Stimulated activated CD8-positive, alpha-beta memory T cell treated with anti-CD3 and anti-CD28 coated beads, Interleukin-12 subunit alpha, Interleukin-12 subunit beta, amount 100 ng/mL, for 4 hours (primary cell): Measurements from ENCODE around the gene PKP3.

ENCODE experiments used
- DNase-seq: peaks from one replicate; pipeline ENCODE4 v3.0.0-alpha.2; 2020; ENCODE audit warnings: low read depth

Gene PKP3

DNA sequence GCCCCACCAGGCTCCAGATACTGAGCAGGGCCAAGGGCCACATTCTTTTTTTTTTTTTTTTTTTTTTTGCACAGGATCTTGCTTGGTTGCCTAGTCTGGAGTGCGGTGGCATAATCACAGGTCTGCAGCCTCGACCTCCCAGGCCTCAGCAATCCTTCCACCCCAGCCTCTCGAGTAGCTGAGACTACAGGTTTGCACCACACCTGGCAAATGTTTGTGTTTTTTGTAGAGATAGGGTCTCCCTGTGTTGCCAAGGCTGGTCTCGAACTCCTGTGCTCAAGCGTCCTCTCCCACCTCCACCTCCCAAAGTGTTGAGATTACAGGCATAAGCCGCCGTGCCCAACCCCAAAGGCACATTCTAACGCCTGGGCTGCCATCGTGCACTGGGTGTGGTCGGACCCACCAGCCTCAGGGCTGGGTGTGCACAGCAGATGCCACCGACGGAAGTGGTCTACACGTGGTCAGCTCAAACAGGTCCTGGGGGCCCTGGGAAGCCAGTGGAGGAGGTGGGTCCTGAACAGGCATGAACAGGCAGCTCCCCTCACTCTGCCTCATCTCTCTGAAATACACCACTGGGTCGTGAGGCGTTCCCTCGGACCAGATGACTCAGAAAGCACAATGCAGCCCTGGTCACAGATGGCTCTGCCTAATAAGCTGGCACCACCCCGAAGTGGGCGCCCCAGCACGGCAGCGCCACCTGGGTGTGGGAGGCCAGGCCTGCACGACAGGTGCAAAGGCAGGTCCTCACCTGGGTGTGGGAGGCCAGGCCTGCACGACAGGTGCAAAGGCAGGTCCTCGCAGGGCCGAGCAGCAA is 29.9 kb upstream of the PKP3 start:
- no peak for DNase-seq

DNA sequence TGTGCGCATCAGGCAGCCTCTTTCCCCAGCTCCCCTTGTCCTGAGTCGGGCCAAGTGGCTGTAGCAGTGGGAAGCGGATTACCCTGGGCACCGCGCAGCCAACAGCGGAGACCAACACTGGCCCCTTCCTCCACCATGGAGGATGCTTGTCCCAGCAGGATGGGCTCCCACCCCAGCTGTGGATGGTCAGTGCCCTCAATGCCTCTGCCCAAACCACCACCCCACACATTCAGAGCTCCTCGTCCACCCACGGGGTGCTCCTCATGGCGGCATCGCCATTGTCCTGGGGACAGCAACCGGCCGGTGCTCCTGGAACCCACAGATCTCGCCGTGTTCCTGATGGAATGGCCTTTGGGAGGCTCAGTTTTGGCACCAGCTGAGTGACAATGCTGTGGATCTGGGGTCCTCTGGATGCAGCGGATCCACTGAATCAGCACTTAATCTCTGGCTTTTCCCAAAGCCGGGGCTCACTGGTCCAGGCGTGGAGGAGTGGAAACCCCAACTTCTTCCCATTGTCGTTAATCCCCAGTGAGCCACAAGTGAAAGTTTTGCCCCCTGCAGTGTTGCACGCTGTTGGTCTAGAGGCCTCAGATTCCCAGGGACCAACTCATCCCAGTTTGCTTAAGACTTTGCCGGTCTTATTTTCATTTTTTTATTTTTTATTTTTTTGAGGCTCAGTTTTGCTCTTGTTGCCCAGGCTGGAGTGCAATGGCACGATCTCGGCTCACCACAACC is 28.9 kb upstream of the PKP3 start:
- DNase-seq, result no peak

DNA sequence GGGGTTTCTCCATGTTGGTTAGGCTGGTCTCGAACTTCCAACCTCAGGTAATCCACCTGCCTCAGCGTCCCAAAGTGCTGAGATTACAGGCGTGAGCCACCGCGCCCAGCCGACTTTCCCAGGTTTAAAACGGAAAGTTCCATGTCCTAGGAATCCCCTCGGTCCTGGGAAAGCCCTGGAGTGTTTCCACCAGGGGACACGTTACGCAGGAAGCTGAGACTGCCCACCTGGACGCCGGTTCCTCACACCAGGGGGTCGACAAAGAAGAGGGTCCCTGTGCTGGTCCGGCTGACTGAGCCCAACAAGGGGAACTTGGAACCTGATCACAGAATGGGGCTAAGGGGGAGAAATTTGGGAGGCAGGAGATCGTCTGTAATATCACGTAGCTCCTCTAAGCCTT is 28.2 kb upstream of the PKP3 start:
- DNase-seq, result no peak

DNA sequence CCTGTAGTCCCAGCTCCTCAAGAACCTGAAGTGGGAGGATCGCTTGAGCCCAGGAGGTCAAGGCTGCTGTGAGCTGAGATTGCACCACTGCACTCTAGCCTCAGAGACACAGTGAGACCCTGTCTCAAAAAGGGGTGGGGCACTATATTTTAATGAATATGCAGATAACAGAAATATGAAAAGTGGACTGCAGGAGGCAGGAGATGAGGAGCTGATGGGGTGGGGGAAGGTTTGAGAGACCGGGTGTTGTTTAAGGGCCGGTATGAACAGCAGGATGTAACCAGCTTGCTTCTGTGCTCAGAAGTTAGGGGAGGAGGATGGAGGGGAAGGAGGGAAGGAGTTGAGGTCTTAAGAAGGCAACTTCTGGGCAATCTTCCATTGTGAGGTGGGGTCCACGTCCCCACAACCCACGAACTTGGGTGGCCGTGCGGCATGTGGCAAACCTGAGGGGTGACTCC is 26.0 kb upstream of the PKP3 start:
- no peak for DNase-seq

DNA sequence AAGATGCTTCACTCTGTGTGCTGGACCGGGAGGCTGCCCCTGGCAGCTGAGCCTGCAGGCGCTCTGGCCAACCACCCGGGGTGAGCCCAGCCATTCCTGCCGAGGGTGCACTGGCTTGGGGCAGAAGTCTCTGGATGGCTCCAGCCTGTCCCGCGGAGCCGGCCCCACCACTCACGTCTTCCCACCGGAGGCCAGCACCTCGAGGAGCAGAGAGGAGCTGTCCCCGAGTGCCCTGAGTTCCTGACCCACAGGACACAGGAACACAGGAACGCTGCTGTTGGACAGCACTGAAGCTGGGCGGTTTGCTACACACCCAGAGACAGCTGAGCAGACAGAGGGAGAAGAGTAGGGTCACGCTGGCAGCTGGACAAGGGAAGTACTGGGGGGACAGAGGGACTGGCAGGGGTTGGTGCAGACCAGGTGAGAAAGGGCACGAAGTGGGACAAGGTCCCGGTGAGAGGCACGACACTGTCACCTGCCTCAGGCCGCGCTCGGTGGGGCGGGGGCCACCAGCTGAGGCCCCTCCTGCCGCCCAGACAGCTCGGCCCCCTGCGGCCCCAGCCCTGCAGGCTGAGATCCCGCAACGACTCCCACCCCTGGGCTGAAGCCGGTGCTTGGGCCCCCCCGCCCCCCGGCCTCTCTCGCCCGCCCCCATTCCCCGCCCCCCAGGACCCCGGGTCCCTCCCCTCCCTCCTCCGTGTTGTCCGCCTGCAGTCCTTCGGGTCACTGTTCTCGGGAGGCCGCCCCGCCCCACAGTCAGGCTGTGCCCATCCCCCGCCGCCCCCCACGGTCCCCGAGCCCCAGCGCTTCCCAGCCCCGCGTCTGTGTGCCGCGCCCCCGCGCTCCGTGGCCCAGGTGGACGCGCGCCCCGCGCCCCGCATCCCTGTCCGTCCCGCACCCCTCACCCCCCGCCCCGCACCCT is 25.3 kb upstream of the PKP3 start:
- DNase-seq, result no peak

DNA sequence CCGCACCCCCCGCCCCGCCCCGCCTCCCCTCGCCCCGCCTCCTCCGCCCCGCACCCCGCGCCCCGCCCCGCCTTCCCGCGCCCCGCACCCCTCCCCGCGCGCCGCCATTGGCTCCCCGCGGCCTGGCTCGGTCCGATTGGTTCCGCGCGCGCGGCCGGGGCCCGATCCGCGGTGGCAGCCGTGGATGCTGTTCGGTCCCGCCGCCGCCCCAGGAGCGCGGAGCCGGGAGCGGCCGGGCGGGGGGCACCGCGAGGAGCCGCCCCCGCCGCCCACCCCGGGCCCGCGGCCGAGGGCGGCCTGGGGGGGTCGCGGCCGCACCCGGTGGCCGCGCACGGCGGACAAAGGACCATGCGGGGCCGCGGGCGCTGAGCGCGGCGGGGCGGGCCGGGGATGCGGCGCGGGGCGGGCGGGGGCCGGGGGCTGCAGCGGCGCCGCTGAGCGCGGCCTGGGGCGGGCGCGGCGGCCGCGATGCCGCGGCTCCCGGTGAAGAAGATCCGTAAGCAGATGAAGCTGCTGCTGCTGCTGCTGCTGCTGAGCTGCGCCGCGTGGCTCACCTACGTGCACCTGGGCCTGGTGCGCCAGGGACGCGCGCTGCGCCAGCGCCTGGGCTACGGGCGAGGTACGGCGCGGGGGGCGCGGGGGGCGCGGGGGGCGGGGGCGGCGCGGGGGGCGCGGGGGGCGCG is 24.5 kb upstream of the PKP3 start, which contains the start of gene B4GALNT4:
Gene B4GALNT4, plus strand, starts transcription at position 164 of the 683 bp plus-strand sequence. Its CDS starts 305 bp downstream, at position 469.
- no peak for DNase-seq

DNA sequence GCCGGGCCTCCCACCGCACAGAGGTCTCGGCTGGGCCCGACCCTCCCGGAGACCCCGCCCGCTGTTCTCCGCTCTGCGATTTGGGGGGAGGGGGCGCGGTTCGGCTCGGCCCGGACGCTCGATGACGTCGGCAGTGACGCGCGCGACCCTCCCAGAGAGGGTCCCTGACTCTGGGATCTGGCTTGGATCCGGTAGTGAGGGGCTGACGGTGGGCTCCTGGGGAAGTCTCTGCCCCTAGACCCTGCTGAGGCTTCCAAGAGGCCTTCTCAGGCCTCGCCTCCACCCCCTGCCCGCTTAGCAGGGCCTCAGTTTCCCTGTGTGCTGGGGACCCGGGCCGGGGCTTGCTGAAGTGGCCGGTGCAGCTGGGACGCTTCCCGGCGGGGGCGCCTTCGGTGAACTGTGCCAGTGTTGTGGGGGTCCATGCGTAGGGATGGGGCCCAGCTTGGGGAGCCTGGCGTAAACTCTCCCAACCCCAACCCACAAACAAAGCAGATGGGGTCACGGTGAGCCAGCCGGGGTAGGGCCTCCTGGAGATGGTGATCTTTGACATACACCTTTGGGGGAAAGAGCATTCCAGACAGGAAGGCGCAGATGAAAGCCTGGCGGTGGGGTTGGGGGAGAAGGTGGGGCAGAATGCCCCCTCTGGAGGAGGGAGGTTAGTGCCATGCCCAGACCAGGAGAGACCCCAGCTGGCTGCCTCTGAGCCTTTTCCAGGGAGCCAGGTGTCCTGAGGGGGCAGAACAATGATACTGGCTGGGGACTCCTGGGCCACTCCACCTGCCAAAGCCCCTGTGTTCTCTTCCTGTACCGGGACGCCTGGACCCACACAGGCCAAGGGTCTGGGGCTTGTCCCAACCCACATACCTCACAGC is 23.7 kb upstream of the PKP3 start:
- DNase-seq, result no peak

DNA sequence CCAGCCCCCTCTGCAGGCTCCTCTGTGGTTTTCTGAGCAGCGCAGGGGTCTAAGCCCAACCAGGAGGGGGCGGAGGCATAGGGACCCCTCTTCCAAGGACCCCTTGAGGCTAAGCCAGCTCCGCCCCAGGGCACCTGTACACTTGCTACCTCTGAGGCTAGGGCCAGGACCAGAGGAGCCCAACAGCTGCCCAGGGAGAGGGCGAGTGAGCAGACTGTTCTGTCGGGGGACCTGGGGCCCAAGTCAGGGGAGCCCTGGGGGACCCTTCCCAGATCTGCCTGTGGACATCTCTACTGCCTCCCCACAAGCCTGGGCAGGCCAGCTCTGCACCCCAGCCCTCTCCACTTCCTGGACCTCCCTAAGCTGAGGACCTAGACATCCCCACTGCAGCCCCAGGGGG is 23.0 kb upstream of the PKP3 start:
- no peak for DNase-seq

DNA sequence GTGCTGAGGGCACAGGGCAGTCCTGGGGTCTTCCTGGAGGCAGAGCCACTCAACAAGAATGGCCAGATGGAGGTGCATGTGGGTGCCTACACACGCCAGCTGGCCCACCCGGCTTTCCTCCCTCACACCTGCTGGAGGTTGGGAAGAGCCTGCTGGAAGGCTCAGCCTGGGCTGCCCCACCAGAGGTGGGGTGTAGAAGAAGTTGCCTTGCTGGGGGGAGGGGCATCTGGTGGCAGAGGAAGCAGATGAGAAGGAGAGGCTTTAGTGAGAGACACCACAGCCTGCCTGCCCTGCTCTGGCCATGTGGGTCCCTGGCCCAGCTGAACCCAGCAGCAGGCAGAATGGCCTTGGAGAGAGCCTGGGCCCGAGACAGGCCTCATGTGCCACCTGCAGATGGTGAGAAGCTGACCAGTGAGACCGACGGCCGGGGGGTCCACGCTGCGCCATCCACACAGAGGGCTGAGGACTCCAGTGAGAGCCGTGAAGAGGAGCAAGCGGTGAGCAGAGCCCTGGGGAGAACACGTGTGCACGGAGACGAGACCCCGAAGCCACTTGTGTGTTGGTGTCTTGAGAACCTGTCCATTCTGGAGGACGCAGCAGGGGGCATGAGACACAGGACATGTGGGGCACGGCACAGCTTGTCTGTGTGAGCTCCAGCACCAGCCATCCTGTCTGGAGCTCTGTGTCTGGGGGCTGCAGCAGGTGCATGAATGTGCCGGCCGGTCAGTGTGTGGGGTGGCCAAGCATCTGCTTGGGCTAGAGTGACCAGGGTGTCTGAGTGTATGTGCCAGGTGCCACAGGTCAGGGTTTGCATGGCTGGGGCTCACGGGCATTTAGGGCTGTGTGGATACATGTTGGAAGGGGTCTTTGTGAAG is 22.1 kb upstream of the PKP3 start:
- no peak for DNase-seq

DNA sequence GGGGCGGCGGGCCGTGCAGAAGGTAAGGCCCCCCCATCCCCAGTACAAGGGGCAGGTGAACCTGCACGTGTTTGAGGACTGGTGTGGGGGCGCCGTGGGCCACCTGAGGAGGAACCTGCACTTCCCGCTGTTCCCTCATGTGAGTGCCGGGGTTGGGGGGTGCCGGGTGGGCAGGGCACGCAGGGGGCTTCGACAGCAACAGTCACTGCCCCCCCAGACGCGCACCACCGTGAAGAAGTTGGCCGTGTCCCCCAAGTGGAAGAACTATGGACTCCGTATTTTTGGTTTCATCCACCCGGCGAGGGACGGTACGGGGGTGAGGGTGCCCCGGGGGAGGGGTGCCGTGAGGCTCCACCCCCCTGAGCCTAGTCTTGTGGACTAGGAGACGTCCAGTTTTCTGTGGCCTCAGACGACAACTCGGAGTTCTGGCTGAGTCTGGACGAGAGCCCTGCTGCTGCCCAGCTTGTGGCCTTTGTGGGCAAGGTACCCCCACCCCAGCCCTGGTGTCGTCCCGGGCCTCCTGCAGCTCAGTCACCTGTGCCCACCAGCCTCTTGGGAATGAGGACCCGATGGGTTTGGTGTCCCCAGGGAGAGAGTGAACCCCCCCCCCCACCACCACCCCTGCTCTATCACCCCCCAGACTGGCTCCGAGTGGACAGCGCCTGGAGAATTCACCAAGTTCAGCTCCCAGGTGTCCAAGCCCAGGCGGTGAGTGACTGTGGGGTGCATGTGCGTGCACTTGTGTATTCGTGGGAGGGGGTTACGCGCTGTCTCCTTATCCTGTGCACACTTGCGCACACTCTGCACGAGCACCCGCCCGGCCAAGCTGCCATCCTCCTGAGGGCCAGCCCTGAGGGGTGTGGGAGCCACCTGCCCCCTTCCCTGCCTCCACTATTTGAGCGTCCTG is 20.9 kb upstream of the PKP3 start:
- no peak for DNase-seq

DNA sequence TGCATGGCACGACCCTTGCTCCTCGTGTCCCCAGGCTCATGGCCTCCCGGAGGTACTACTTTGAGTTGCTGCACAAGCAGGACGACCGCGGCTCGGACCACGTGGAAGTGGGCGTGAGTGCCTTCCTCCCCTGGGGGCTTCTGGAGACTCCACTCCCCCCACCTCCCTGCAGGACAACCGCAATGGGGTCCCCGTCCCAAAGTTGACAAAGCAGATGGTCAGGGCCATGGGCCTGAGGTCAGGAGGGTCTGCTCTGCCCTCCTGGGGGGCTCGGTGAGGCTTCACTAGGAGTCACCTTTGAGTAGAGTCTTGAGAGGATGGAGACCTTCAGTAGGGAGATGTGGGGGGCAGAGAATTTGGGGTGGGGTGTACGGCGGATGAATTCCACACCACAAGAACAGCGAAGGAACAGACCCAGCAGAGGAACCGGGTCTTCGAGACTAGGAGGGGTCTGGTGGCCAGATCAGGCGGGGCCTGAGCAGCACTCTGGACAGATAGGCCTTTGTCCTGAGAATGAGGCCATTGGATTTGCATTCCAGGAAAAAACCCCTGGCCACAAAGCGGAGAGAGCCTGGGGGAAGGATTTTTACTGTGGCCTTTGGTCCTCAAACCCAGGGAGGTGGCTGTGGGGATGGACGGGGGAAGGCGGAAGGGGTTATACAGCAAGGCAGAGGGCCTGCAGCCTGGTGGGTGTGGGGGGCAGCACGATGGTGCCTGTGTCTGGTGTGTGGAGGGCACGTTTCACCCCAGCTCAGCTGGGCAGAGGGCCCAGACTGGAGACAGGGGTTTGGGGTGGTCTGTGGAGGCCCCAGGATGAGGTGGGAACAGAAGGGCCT is 20.1 kb upstream of the PKP3 start:
- DNase-seq, result no peak

DNA sequence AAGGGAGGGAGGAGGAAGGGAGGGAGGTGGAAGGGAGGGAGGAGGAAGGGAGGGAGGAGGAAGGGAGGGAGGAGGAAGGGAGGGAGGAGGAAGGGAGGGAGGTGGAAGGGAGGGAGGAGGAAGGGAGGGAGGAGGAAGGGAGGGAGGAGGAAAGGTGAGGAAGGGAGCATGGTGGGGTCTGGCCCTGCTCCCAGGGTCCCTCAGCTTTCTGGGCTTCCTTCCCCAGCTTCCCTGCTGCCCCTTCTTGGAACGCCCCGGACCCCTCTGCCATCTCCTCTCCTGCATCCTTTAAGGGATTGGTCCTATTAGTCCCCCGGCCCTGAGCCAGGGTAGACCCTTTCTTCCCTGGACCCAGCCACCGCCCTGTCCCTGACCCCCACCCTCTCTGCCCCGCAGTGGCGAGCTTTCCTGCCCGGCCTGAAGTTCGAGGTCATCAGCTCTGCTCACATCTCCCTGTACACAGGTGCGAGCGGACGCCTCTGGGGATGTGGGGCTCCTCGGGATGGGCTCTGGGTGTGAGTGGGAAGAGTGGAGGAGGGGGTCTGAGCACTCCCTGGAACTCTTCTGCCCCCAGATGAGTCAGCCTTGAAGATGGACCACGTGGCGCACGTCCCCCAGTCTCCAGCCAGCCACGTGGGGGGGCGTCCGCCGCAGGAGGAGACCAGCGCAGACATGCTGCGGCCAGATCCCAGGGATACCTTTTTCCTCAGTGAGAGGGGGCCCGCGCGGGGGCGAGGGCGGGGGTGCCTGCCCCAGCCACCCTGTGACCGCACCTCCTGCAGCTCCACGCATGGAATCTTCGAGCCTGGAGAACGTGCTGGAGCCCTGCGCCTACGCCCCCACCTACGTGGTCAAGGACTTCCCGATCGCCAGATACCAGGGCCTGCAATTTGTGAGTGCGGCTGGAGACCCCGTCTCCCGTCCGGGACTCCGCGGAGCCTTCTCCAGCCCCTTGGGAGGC is 18.7 kb upstream of the PKP3 start:
- DNase-seq, result no peak

DNA sequence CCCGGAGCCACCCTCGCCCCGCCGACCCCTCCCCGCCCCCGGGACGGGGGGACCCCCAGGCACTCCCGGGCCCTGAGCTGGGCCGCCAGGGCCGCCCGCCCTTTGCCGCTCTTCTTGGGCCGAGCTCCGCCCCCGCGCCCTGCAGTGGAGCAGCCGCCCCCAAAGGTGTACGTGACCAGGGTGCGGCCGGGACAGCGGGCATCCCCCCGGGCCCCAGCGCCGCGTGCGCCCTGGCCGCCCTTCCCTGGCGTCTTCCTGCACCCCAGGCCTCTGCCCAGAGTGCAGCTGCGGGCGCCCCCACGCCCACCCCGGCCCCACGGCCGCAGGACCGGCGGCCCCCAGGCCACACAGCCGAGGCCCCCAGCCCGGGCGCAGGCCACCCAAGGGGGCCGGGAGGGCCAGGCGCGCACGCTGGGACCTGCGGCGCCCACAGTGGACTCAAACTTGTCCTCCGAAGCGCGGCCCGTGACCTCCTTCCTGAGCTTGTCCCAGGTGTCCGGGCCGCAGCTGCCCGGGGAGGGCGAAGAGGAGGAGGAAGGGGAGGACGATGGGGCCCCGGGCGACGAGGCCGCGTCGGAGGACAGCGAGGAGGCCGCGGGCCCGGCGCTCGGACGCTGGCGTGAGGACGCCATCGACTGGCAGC is 17.4 kb upstream of the PKP3 start:
- DNase-seq, result no peak

DNA sequence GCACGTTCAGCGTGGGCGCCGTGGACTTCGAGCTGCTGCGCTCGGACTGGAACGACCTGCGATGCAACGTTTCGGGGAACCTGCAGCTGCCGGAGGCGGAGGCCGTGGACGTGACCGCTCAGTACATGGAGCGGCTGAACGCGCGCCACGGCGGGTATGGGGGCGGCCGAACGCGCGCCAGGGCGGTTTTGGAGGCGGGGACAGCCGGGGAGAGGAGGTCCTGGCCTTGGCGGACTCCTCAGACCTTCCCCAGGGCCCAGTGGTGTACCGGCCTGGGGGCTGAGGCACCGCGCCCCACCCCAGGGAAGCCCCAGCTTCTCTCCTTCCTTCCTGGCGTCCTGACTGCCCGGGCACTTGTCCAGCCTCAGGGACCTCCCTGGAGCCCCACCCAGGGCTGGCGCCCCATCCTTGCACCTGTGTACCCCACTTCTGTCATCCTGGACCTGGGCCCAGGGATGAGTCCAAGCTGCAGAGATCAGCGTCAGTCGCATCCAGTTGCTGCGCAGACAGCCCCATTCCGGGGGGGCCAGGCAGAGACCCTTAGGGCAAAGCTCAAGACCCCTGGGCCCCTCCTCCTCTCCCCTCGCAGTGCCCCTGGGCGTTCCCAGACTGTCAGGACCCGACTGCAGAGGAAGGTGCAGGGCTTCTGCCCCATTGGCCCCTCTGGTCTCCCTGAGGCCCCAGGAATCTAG is 16.7 kb upstream of the PKP3 start:
- DNase-seq, result no peak

DNA sequence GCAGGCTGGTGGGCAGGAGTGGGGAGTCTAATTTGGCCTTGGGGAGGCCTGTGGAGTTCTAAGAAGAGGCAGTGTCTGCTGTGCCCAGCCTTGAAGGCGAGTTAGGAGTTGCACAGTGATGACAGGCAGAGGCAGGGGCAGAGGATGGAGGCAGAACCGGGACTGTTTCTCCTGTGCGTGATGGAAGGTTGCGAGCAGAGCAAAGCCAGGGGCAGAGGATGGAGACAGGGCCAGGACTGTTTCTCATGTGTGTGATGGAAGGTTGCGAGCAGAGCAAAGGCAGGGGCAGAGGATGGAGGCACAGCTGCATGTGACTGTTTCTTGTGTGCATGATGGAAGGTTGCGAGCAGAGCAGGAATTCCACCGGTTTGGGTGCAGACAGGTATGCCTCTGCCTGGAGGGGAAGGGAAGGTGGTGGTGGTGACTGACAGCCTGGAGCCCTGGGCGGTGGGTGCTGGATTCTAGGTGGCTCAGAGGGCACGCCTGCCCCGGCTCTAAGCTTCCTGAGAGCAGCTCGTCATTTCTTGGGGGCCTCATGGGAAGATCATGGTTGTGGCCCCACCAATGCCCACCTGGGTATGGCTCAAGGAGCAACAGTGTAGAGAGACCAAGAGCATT is 16.0 kb upstream of the PKP3 start:
- DNase-seq, result no peak
